GM18867 (cell line): Measurements from ENCODE around the gene METTL9.
"Not testable (repeated sequence)": the region's sequence is repeated elsewhere in the genome, so short reads cannot be mapped to it uniquely, and the experiment has no call there.

Source experiments
- ATAC-seq: cut with Tn5 transposase; IDR thresholded peaks from one replicate; pipeline ENCODE4 v1.9.1; 2021; ENCODE audit warnings: mild to moderate bottlenecking, moderate library complexity; ENCODE audit not compliant: unreplicated experiment

METTL9 gene

GRCh38 chr16:21599122-21600030 is at the start of gene METTL9:
Gene METTL9, plus strand, starts transcription at chr16:21599577. Its CDS starts 157 bp downstream, at chr16:21599734.
- ATAC-seq: peak; percentile 92

- ATAC-seq: not testable (repeated sequence)
Measured at GRCh38 chr16:21549975-21550374, 49.4 kb upstream of the METTL9 start.

- not testable (repeated sequence) for ATAC-seq
Measured at GRCh38 chr16:21550435-21550834, 48.9 kb upstream of the METTL9 start.

GRCh38 chr16:21551076-21551475 is 48.3 kb upstream of the METTL9 start:
- ATAC-seq: not testable (repeated sequence)

- not testable (repeated sequence) for ATAC-seq
Measured at GRCh38 chr16:21551600-21551999, 47.8 kb upstream of the METTL9 start.

GRCh38 chr16:21553481-21554296 is 45.7 kb upstream of the METTL9 start:
- not testable (repeated sequence) for ATAC-seq

GRCh38 chr16:21554795-21555585 is 44.4 kb upstream of the METTL9 start:
- ATAC-seq: peak; percentile 93

- not testable (repeated sequence) for ATAC-seq
Measured at GRCh38 chr16:21555621-21556020, 43.8 kb upstream of the METTL9 start.

GRCh38 chr16:21556026-21556595 is 43.3 kb upstream of the METTL9 start:
- ATAC-seq: not testable (repeated sequence)

- not testable (repeated sequence) for ATAC-seq
Measured at GRCh38 chr16:21556651-21557241, 42.6 kb upstream of the METTL9 start.

GRCh38 chr16:21560462-21560861 is 38.9 kb upstream of the METTL9 start:
- ATAC-seq: no peak

- ATAC-seq: no peak
Measured at GRCh38 chr16:21563676-21564075, 35.7 kb upstream of the METTL9 start.

- not testable (repeated sequence) for ATAC-seq
Measured at GRCh38 chr16:21564367-21564766, 35.0 kb upstream of the METTL9 start.

- no peak for ATAC-seq
Measured at GRCh38 chr16:21565507-21565860, 33.9 kb upstream of the METTL9 start.

- no peak for ATAC-seq
Measured at GRCh38 chr16:21565861-21566669, 33.3 kb upstream of the METTL9 start.

GRCh38 chr16:21566891-21567414 is 32.4 kb upstream of the METTL9 start:
- no peak for ATAC-seq

GRCh38 chr16:21567496-21567895 is 31.9 kb upstream of the METTL9 start:
- ATAC-seq: not testable (repeated sequence)

GRCh38 chr16:21568502-21569189 is 30.7 kb upstream of the METTL9 start:
- no peak for ATAC-seq

- ATAC-seq: no peak
Measured at GRCh38 chr16:21570676-21571017, 28.7 kb upstream of the METTL9 start.
